IMR-90 (cell line): Measurements from ENCODE around the gene USP43. TPM values are rescaled to one million over a fixed set of nuclear protein-coding genes. Genes with fewer than 3 reads are reported as not detected.

Source experiments
- ATAC-seq: fragments of 200-7000 bp; cut with Tn5 transposase; 2 replicates; pipeline ENCODE4 v1.9.1; 2020; ENCODE audit warnings: low read depth, mild to moderate bottlenecking, moderate library complexity
- BruUV-seq: library from RNA; stranded (reverse); fragments of 400-500 nt; replicated peaks from 2 replicates; lab custom pipeline; 2021; lab: Mats Ljungman, UMichigan
- CTCF ChIA-PET: fragments of 300-600 bp; formaldehyde crosslinking; extraction: SDS; loops from one replicate; lab custom pipeline; 2021; ENCODE audit warnings: antibody characterized with exemption; lab: Yijun Ruan, JAX
- POLR2A ChIA-PET: fragments of 300-600 bp; sonication (Branson Sonifier 250); formaldehyde crosslinking; loops from one replicate; lab custom pipeline; 2022; ENCODE audit warnings: antibody characterized with exemption; ENCODE audit not compliant: unreplicated experiment; lab: Charles Lee
- DNase-seq: peaks from one replicate; pipeline ENCODE4 v3.0.0; 2013
- H2AFZ ChIP-seq: replicated peaks from 2 replicates; pipeline ENCODE3; 2013; ENCODE audit warnings: low read length, mild to moderate bottlenecking; ENCODE audit not compliant: poor library complexity
- H2AK5ac ChIP-seq: 2 replicates; pipeline ENCODE4 v1.6.1; 2013; ENCODE audit warnings: low read depth, low read length, inconsistent platforms
- H2AK9ac ChIP-seq: replicated peaks from 2 replicates; pipeline ENCODE3; 2013; ENCODE audit warnings: mild to moderate bottlenecking, low read depth, low read length, moderate library complexity; ENCODE audit not compliant: poor library complexity
- H2BK120ac ChIP-seq: 2 replicates; pipeline ENCODE4 v1.6.1; 2013; ENCODE audit warnings: low read depth, low read length, inconsistent platforms
- H2BK15ac ChIP-seq: 3 replicates; pipeline ENCODE4 v1.6.1; 2013; ENCODE audit warnings: low read depth, low read length, inconsistent platforms
- H2BK20ac ChIP-seq: 2 replicates; pipeline ENCODE4 v1.6.1; 2013; ENCODE audit warnings: low read depth, mild to moderate bottlenecking, inconsistent platforms, low read length, moderate library complexity
- H2BK5ac ChIP-seq: 2 replicates; pipeline ENCODE4 v1.6.1; 2013; ENCODE audit warnings: mild to moderate bottlenecking, low read depth, low read length, inconsistent platforms; ENCODE audit not compliant: poor library complexity, severe bottlenecking
- H3K14ac ChIP-seq: replicated peaks from 2 replicates; pipeline ENCODE4 v1.6.1; 2013; ENCODE audit warnings: low read depth, low read length, inconsistent platforms
- H3K18ac ChIP-seq: 2 replicates; pipeline ENCODE4 v1.6.1; 2013; ENCODE audit warnings: low read depth, low read length, control low read depth
- H3K23ac ChIP-seq: 2 replicates; pipeline ENCODE4 v1.6.1; 2013; ENCODE audit warnings: low read depth, low read length, inconsistent platforms
- H3K27ac ChIP-seq: 2 replicates; pipeline ENCODE4 v1.5.1; 2013; ENCODE audit warnings: mild to moderate bottlenecking, control low read depth, low read length; ENCODE audit not compliant: insufficient read depth
- H3K27me3 ChIP-seq: 2 replicates; pipeline ENCODE4 v1.6.1; 2013; ENCODE audit warnings: low read length; ENCODE audit not compliant: control insufficient read depth, insufficient read depth
- H3K36me3 ChIP-seq: 2 replicates; pipeline ENCODE4 v1.6.1; 2013; ENCODE audit warnings: low read length, mixed read lengths; ENCODE audit not compliant: control insufficient read depth, insufficient read depth
- H3K4ac ChIP-seq: 2 replicates; pipeline ENCODE4 v1.6.1; 2013; ENCODE audit warnings: low read depth, low read length, inconsistent platforms
- H3K4me1 ChIP-seq: 2 replicates; pipeline ENCODE4 v1.6.1; 2013; ENCODE audit warnings: low read length, mixed read lengths; ENCODE audit not compliant: control insufficient read depth, insufficient read depth
- H3K4me2 ChIP-seq: 2 replicates; pipeline ENCODE4 v1.6.1; 2013; ENCODE audit warnings: low read depth, mild to moderate bottlenecking, control low read depth, low read length, moderate library complexity
- H3K4me3 ChIP-seq: 2 replicates; pipeline ENCODE4 v1.5.1; 2013; ENCODE audit warnings: low read depth, mild to moderate bottlenecking, control low read depth, low read length, moderate library complexity; ENCODE audit not compliant: insufficient read depth
- H3K56ac ChIP-seq: 2 replicates; pipeline ENCODE4 v1.6.1; 2013; ENCODE audit warnings: low read length, inconsistent platforms; ENCODE audit not compliant: insufficient read depth; ENCODE audit errors: extremely low read depth
- H3K79me1 ChIP-seq, 2 experiments: 2 replicates each; pipeline ENCODE4 v1.6.1; 2013; ENCODE audit warnings: low read length in 2 of 2, inconsistent platforms in 1 of 2, low read depth in 1 of 2
- H3K9ac ChIP-seq: 2 replicates; pipeline ENCODE4 v1.6.1; 2013; ENCODE audit warnings: low read depth, low read length, control low read depth
- H3K9me1 ChIP-seq: 2 replicates; pipeline ENCODE4 v1.6.1; 2013; ENCODE audit warnings: low read length, inconsistent platforms; ENCODE audit not compliant: insufficient read depth
- H3K9me3 ChIP-seq: 2 replicates; pipeline ENCODE4 v1.6.1; 2013; ENCODE audit warnings: low read length; ENCODE audit not compliant: control insufficient read depth, insufficient read depth
- H4K20me1 ChIP-seq: 2 replicates; pipeline ENCODE4 v1.6.1; 2013; ENCODE audit warnings: low read length, inconsistent platforms; ENCODE audit not compliant: insufficient read depth
- H4K5ac ChIP-seq: 2 replicates; pipeline ENCODE4 v1.6.1; 2013; ENCODE audit warnings: mild to moderate bottlenecking, low read depth, low read length, control low read depth
- H4K8ac ChIP-seq, 2 experiments: 2 replicates each; pipeline ENCODE4 v1.6.1; 2013; ENCODE audit warnings: low read depth in 2 of 2, low read length in 2 of 2, control low read depth in 1 of 2, inconsistent platforms in 1 of 2
- H4K91ac ChIP-seq: 2 replicates; pipeline ENCODE4 v1.6.1; 2013; ENCODE audit warnings: low read depth, low read length, inconsistent platforms; ENCODE audit not compliant: insufficient read depth
- BHLHE40 ChIP-seq: fragments of 150-350 bp; IDR thresholded peaks from 2 replicates; pipeline ENCODE4 v1.6.1; 2016; ENCODE audit warnings: mild to moderate bottlenecking, low read depth, low read length
- CEBPB ChIP-seq: IDR thresholded peaks from 2 replicates; pipeline ENCODE4 v1.6.1; 2012; ENCODE audit warnings: low read depth, low read length, improper control_type of control experiment
- CHD1 ChIP-seq: IDR thresholded peaks from 2 replicates; pipeline ENCODE4 v1.6.1; 2012; ENCODE audit warnings: low read depth, low read length, improper control_type of control experiment
- CTCF ChIP-seq: conservative IDR thresholded peaks from 2 replicates; pipeline ENCODE4 v1.5.1; 2012; ENCODE audit warnings: mild to moderate bottlenecking, low read depth, low read length, improper control_type of control experiment
- FOS ChIP-seq: fragments of 150-350 bp; IDR thresholded peaks from 2 replicates; pipeline ENCODE4 v1.6.1; 2016; ENCODE audit warnings: low read depth, low read length
- MAFK ChIP-seq: IDR thresholded peaks from 2 replicates; pipeline ENCODE4 v1.6.1; 2012; ENCODE audit warnings: low read depth, low read length, improper control_type of control experiment
- MAZ ChIP-seq: IDR thresholded peaks from 2 replicates; pipeline ENCODE4 v1.6.1; 2012; ENCODE audit warnings: low read depth, mild to moderate bottlenecking, low read length, improper control_type of control experiment, moderate library complexity, borderline replicate concordance
- MXI1 ChIP-seq: IDR thresholded peaks from 2 replicates; pipeline ENCODE4 v1.6.1; 2012; ENCODE audit warnings: low read depth, mild to moderate bottlenecking, low read length, moderate library complexity, borderline replicate concordance
- NFE2L2 ChIP-seq: fragments of 150-350 bp; IDR thresholded peaks from 2 replicates; pipeline ENCODE4 v1.6.1; 2016; ENCODE audit warnings: low read depth, mild to moderate bottlenecking, low read length
- POLR2A ChIP-seq: IDR thresholded peaks from 2 replicates; pipeline ENCODE4 v1.6.1; 2012; ENCODE audit warnings: mild to moderate bottlenecking, low read depth, low read length
- RAD21 ChIP-seq: IDR thresholded peaks from 2 replicates; pipeline ENCODE4 v1.6.1; 2012; ENCODE audit warnings: low read length, improper control_type of control experiment
- RCOR1 ChIP-seq: IDR thresholded peaks from 2 replicates; pipeline ENCODE4 v1.6.1; 2012; ENCODE audit warnings: mild to moderate bottlenecking, low read length, improper control_type of control experiment; ENCODE audit not compliant: insufficient replicate concordance
- RFX5 ChIP-seq: IDR thresholded peaks from 2 replicates; pipeline ENCODE4 v1.8.0; 2012; ENCODE audit warnings: low read depth, mild to moderate bottlenecking, low read length, moderate library complexity
- SMC3 ChIP-seq: fragments of 150-350 bp; IDR thresholded peaks from 2 replicates; pipeline ENCODE4 v1.6.1; 2016; ENCODE audit warnings: low read depth, mild to moderate bottlenecking, antibody characterized with exemption, low read length, moderate library complexity
- WGBS, 2 experiments: methylation state at CpG; one replicate each; pipeline versions ENCODE4 v1.1.5 to v1.1.7; 2013; ENCODE audit warnings: missing lambda C conversion rate in 2 of 2; ENCODE audit not compliant: insufficient read length in 1 of 2; ENCODE audit errors: extremely low coverage in 2 of 2; 5-methylcytosine and 5-hydroxymethylcytosine counted together
- dilution Hi-C: fragments of 300-500 bp; cut with HindIII; formaldehyde crosslinking; loops from one replicate; pipeline ENCODE4 v1.14.3; 2018; ENCODE audit warnings: low sequenced_read_pairs; ENCODE audit not compliant: unreplicated experiment
- in situ Hi-C: fragments of 300-500 bp; cut with MboI; formaldehyde crosslinking; loops from 3 replicates; pipeline ENCODE4 v1.14.3; 2019; ENCODE audit warnings: low sequenced_read_pairs, inconsistent platforms, mixed read lengths
- intact Hi-C: fragments of 100-400 bp; cut with micrococcal nuclease; formaldehyde crosslinking; loops from 2 replicates; pipeline ENCODE4 v1.10.0; 2022
- polyA plus RNA-seq, 3 experiments: library from polyadenylated mRNA; depleted of rRNA; stranded (reverse); fragments of >200 nt; gene quantifications; 2 replicates each; pipeline ENCODE4 v1.2.3, GENCODE V29; 2012; ENCODE audit warnings: low replicate concordance in 1 of 3
- total RNA-seq: library from RNA; depleted of rRNA; stranded (reverse); fragments of >200 nt; gene quantifications from 2 replicates; pipeline ENCODE4 v1.2.3, GENCODE V29; 2012
- TF ChIP-seq, protein P1 (sequence below): fragments of 150-350 bp; IDR thresholded peaks from 2 replicates; pipeline ENCODE4 v1.6.1; 2016; ENCODE audit warnings: low read depth, mild to moderate bottlenecking, low read length, moderate library complexity, borderline replicate concordance
- TF ChIP-seq, protein P2 (sequence below): fragments of 150-350 bp; IDR thresholded peaks from 2 replicates; pipeline ENCODE4 v1.6.1; 2017; ENCODE audit warnings: mild to moderate bottlenecking, antibody characterized with exemption, low read length, low read depth

USP43 gene
- total and polyA plus RNA-seq, 2 of the 4 experiments (the other 2 are of a cell fraction), result not detected

GRCh38 chr17:9726291-9726690 is 81.0 kb downstream of the USP43 start:
- Histone ChIP-seq H4K5ac (no peak overlapping the region), H3K4me1 (no peaks in the 10 kb centered on the region), H2AFZ (no peak overlapping the region), H2BK5ac (no peak overlapping the region), H4K8ac (no peak overlapping the region), H3K4me3 (no peak overlapping the region), H3K4ac (no peak overlapping the region), H3K23ac (no peak overlapping the region), H4K91ac (no peak overlapping the region), H3K36me3 (no peaks in the 10 kb centered on the region), H2AK5ac (no peak overlapping the region), H3K14ac (no peak overlapping the region), H4K20me1 (no peaks in the 10 kb centered on the region), H3K9me1 (no peaks in the 10 kb centered on the region), H2BK15ac (no peak overlapping the region), H3K27me3 (peaks cover 3% of the 10 kb centered on the region; the same call in 1 of the 2 replicates), H2AK9ac (no peak overlapping the region), H3K9me3 (no peaks in the 10 kb centered on the region), H2BK120ac (no peak overlapping the region), H3K27ac (no peak overlapping the region), H3K56ac (no peak overlapping the region), H3K18ac (no peak overlapping the region), H3K4me2 (no peak overlapping the region), H2BK20ac (no peak overlapping the region), H3K9ac (no peak overlapping the region), H3K79me1 (no peaks in the 10 kb centered on the region)
- BruUV-seq, result no TSS peak
- no peak for TF ChIP-seq SMC3
- TF ChIP-seq POLR2A, result no peak
- no peak for TF ChIP-seq NFE2L2
- TF ChIP-seq BHLHE40, result no peak
- TF ChIP-seq, protein P1, sequence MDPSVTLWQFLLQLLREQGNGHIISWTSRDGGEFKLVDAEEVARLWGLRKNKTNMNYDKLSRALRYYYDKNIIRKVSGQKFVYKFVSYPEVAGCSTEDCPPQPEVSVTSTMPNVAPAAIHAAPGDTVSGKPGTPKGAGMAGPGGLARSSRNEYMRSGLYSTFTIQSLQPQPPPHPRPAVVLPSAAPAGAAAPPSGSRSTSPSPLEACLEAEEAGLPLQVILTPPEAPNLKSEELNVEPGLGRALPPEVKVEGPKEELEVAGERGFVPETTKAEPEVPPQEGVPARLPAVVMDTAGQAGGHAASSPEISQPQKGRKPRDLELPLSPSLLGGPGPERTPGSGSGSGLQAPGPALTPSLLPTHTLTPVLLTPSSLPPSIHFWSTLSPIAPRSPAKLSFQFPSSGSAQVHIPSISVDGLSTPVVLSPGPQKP, result no peak
- TF ChIP-seq RFX5, result no peak
- no peak for TF ChIP-seq MAZ
- no peak for TF ChIP-seq CEBPB
- no peak for TF ChIP-seq RCOR1
- no peak for TF ChIP-seq FOS
- TF ChIP-seq MAFK, result no peak
- TF ChIP-seq CTCF, result no peak
- no peak for TF ChIP-seq MXI1
- TF ChIP-seq, protein P2, sequence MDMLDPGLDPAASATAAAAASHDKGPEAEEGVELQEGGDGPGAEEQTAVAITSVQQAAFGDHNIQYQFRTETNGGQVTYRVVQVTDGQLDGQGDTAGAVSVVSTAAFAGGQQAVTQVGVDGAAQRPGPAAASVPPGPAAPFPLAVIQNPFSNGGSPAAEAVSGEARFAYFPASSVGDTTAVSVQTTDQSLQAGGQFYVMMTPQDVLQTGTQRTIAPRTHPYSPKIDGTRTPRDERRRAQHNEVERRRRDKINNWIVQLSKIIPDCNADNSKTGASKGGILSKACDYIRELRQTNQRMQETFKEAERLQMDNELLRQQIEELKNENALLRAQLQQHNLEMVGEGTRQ, result no peak
- TF ChIP-seq CHD1, result no peak
- no peak for TF ChIP-seq RAD21
- POLR2A ChIA-PET, result no interaction called here
- dilution Hi-C loops, result no loop called here
- WGBS, 2 experiments, result 30% methylated on average over 2 of the region's 6 CpGs; no CpG with 5 or more reads in 1 of the 2 experiments
- intact Hi-C loops, result no loop called here
- ATAC-seq, result no peak
- in situ Hi-C loops, result loop anchor here (10.0 to 25.0 kb wide), 2 partner anchors 59 to 886 kb away; no protein-coding TSS in a partner anchor
- no peak for DNase-seq
- CTCF ChIA-PET, result interaction anchor here (1.1 kb wide), 1 partner anchor 201 kb away, joined by 3 read pairs; no protein-coding TSS in a partner anchor
